Endodermal cell (in vitro differentiated cells): ENCODE results near the gene ERBB4. TPM values are rescaled to one million over a fixed set of nuclear protein-coding genes. Genes with fewer than 3 reads are reported as not detected.

ENCODE experiments used
- DNase-seq: peaks from one replicate; pipeline ENCODE4 v3.0.0-alpha.2; 2017
- H3K27ac ChIP-seq: 2 replicates; pipeline ENCODE4 v1.5.1; 2013; ENCODE audit warnings: mild to moderate bottlenecking, low read depth, low read length, moderate library complexity
- H3K27me3 ChIP-seq: 2 replicates; pipeline ENCODE4 v1.6.1; 2013; ENCODE audit warnings: mild to moderate bottlenecking, low read length, moderate library complexity; ENCODE audit not compliant: insufficient read depth, control insufficient read depth, poor library complexity, severe bottlenecking
- H3K36me3 ChIP-seq: 2 replicates; pipeline ENCODE4 v1.7.0; 2013; ENCODE audit warnings: mild to moderate bottlenecking, low read length, moderate library complexity; ENCODE audit not compliant: control insufficient read depth, insufficient read depth
- H3K4me1 ChIP-seq: one replicate; pipeline ENCODE4 v1.7.0; 2013; ENCODE audit warnings: low read length; ENCODE audit not compliant: control insufficient read depth, insufficient read depth
- H3K4me3 ChIP-seq: 2 replicates; pipeline ENCODE4 v1.5.1; 2013; ENCODE audit warnings: mild to moderate bottlenecking, low read length, moderate library complexity
- H3K9ac ChIP-seq: 2 replicates; pipeline ENCODE4 v1.6.1; 2013; ENCODE audit warnings: mild to moderate bottlenecking, low read length, moderate library complexity; ENCODE audit not compliant: poor library complexity, severe bottlenecking; ENCODE audit errors: extremely low read depth
- H3K9me3 ChIP-seq: 2 replicates; pipeline ENCODE4 v1.6.1; 2013; ENCODE audit warnings: mild to moderate bottlenecking, low read length, moderate library complexity; ENCODE audit not compliant: control insufficient read depth
- H3K27ac Mint-ChIP-seq: 2 replicates; pipeline ENCODE4 v1.8.0; 2020; ENCODE audit warnings: mixed read lengths
- H3K27me3 Mint-ChIP-seq: 2 replicates; pipeline ENCODE4 v1.8.0; 2021; ENCODE audit warnings: mild to moderate bottlenecking, mixed read lengths; ENCODE audit not compliant: insufficient read depth
- H3K36me3 Mint-ChIP-seq: 2 replicates; pipeline ENCODE4 v1.8.0; 2020; ENCODE audit warnings: low read depth, mixed read lengths
- H3K4me1 Mint-ChIP-seq: 2 replicates; pipeline ENCODE4 v1.8.0; 2020; ENCODE audit warnings: mixed read lengths
- H3K4me3 Mint-ChIP-seq: 2 replicates; pipeline ENCODE4 v1.8.0; 2020; ENCODE audit warnings: mild to moderate bottlenecking, moderate library complexity, mixed read lengths
- H3K9me3 Mint-ChIP-seq: 2 replicates; pipeline ENCODE4 v1.8.0; 2020; ENCODE audit warnings: mild to moderate bottlenecking, mixed read lengths
- CTCF ChIP-seq: fragments of 200-600 bp; sonication (generic); conservative IDR thresholded peaks from 2 replicates; pipeline ENCODE4 v1.5.0; 2021; ENCODE audit warnings: antibody characterized with exemption, mild to moderate bottlenecking
- WGBS, 2 experiments: methylation state at CpG; one replicate each; pipeline versions ENCODE4 v1.1.5 to v1.1.7; 2013; ENCODE audit warnings: missing lambda C conversion rate in 2 of 2, mixed read lengths in 1 of 2; ENCODE audit not compliant: insufficient coverage in 1 of 2, insufficient read length in 1 of 2; 5-methylcytosine and 5-hydroxymethylcytosine counted together
- total RNA-seq, 2 donors: library from RNA; stranded (reverse); fragmentation: NEBNext Ultra II Directional in 1 of 2; extraction: Animal tissue kit (Norgen Biotek cat#: 25700) in 1 of 2; gene quantifications; 2 replicates in 1 of 2; 3 replicates in 1 of 2; pipeline ENCODE4 v1.2.1, GENCODE V29; 2021

ERBB4 gene
- total RNA-seq, 2 donors from 2014 or later: 154 to 158 TPM

GRCh38 chr2:212269005-212269404 lies 269.6 kb downstream of the ERBB4 start:
- no peaks in the 10 kb centered on the region for H3K4me1 Mint-ChIP-seq
- Histone ChIP-seq H3K9ac (no peak overlapping the region), H3K27me3 (no peaks in the 10 kb centered on the region), H3K9me3 (no peaks in the 10 kb centered on the region), H3K4me1 (no peaks in the 10 kb centered on the region), H3K4me3 (no peak overlapping the region), H3K36me3 (no peaks in the 10 kb centered on the region), H3K27ac (no peak overlapping the region)
- no peaks in the 10 kb centered on the region for H3K27me3 Mint-ChIP-seq
- no peaks in the 10 kb centered on the region for H3K9me3 Mint-ChIP-seq
- no peak overlapping the region for H3K27ac Mint-ChIP-seq
- no peaks in the 10 kb centered on the region for H3K36me3 Mint-ChIP-seq
- no peak overlapping the region for H3K4me3 Mint-ChIP-seq
- no peak for TF ChIP-seq CTCF
- 80% methylated on average over 1 of the region's 1 CpG; no CpG with 5 or more reads in 1 of the 2 experiments for WGBS, 2 experiments
- DNase-seq: no peak

- Histone ChIP-seq H3K27ac (no peak overlapping the region), H3K27me3 (no peaks in the 10 kb centered on the region), H3K4me3 (no peak overlapping the region), H3K4me1 (no peaks in the 10 kb centered on the region), H3K9me3 (no peaks in the 10 kb centered on the region), H3K36me3 (no peaks in the 10 kb centered on the region), H3K9ac (no peak overlapping the region)
- Mint-ChIP-seq H3K27me3 (no peaks in the 10 kb centered on the region), H3K4me1 (no peaks in the 10 kb centered on the region), H3K36me3 (no peaks in the 10 kb centered on the region), H3K27ac (no peak overlapping the region), H3K4me3 (no peak overlapping the region), H3K9me3 (no peaks in the 10 kb centered on the region)
- no peak for DNase-seq
- no peak for TF ChIP-seq CTCF
- 88% methylated on average over 1 of the region's 1 CpG; no CpG with 5 or more reads in 1 of the 2 experiments for WGBS, 2 experiments
Measured at GRCh38 chr2:212266297-212266696, 272.3 kb downstream of the ERBB4 start.

- no peaks in the 10 kb centered on the region for H3K27me3 Mint-ChIP-seq
- no peak overlapping the region for H3K27ac Mint-ChIP-seq
- no peak for DNase-seq
- H3K27ac ChIP-seq: no peak overlapping the region
- H3K4me1 Mint-ChIP-seq: no peaks in the 10 kb centered on the region
- no peaks in the 10 kb centered on the region for H3K9me3 ChIP-seq
- no peak overlapping the region for H3K4me3 Mint-ChIP-seq
- WGBS, 2 experiments: 92 to 93% methylated on average over 2 to 3 of the region's 3 CpGs
- H3K4me3 ChIP-seq: no peak overlapping the region
- H3K36me3 ChIP-seq: no peaks in the 10 kb centered on the region
- H3K27me3 ChIP-seq: no peaks in the 10 kb centered on the region
- TF ChIP-seq CTCF: no peak
- H3K36me3 Mint-ChIP-seq: no peaks in the 10 kb centered on the region
- no peaks in the 10 kb centered on the region for H3K4me1 ChIP-seq
- no peaks in the 10 kb centered on the region for H3K9me3 Mint-ChIP-seq
- H3K9ac ChIP-seq: no peak overlapping the region
Measured at GRCh38 chr2:212265777-212266176, 272.8 kb downstream of the ERBB4 start.
